Neural cell (in vitro differentiated cells): ENCODE data around the gene SUMO1. TPM values are rescaled to one million over a fixed set of nuclear protein-coding genes. Genes with fewer than 3 reads are reported as not detected.

Experiments used
- H2AFZ ChIP-seq: fragments of 200-600, 300-800 bp; sonication (generic), shearing (Covaris generic); 2 replicates; pipeline ENCODE4 v1.6.0; 2014; ENCODE audit warnings: low read depth, mild to moderate bottlenecking, antibody characterized with exemption, low read length, moderate library complexity
- H3F3A ChIP-seq: fragments of 200-600 bp; shearing (Covaris generic); 2 replicates; pipeline ENCODE4 v1.6.1; 2016; ENCODE audit warnings: mild to moderate bottlenecking, moderate library complexity, mixed read lengths, antibody characterized with exemption, low read length; ENCODE audit not compliant: insufficient read depth, poor library complexity, severe bottlenecking
- H3K27ac ChIP-seq: fragments of 200-600, 300-800 bp; sonication (generic), shearing (Covaris generic); 2 replicates; pipeline ENCODE4 v1.5.1; 2014; ENCODE audit warnings: mild to moderate bottlenecking, low read length, moderate library complexity
- H3K27me3 ChIP-seq: fragments of 300-800, 200-600 bp; sonication (generic), shearing (Covaris generic); 2 replicates; pipeline ENCODE4 v1.6.0; 2014; ENCODE audit warnings: mild to moderate bottlenecking, low read depth, low read length, moderate library complexity; ENCODE audit not compliant: insufficient read depth
- H3K36me3 ChIP-seq: fragments of 300-800, 200-600 bp; sonication (generic), shearing (Covaris generic); 2 replicates; pipeline ENCODE4 v1.5.1; 2014; ENCODE audit warnings: mild to moderate bottlenecking, antibody characterized with exemption, low read length, moderate library complexity; ENCODE audit not compliant: insufficient read depth
- H3K4me2 ChIP-seq: fragments of 300-800, 200-600 bp; sonication (generic), shearing (Covaris generic); 2 replicates; pipeline ENCODE4 v1.6.0; 2014; ENCODE audit warnings: mild to moderate bottlenecking, low read length
- H3K4me3 ChIP-seq: fragments of 300-800, 200-600 bp; sonication (generic), shearing (Covaris generic); 2 replicates; pipeline ENCODE4 v1.5.1; 2014; ENCODE audit warnings: mild to moderate bottlenecking, low read length, moderate library complexity
- H3K79me2 ChIP-seq: fragments of 200-600 bp; shearing (Covaris generic); replicated peaks from 2 replicates; pipeline ENCODE4 v1.6.0; 2014; ENCODE audit warnings: mild to moderate bottlenecking, low read length, moderate library complexity; ENCODE audit not compliant: insufficient read depth
- H3K9ac ChIP-seq: fragments of 300-800, 200-600 bp; sonication (generic), shearing (Covaris generic); 2 replicates; pipeline ENCODE4 v1.6.1; 2016; ENCODE audit warnings: mild to moderate bottlenecking, low read length, mixed read lengths
- H3K9me2 ChIP-seq: fragments of 200-600 bp; shearing (Covaris generic); 2 replicates; pipeline ENCODE4 v1.6.1; 2016; ENCODE audit warnings: mild to moderate bottlenecking, low read length, mixed read lengths; ENCODE audit not compliant: insufficient read depth
- H3K9me3 ChIP-seq: fragments of 200-600, 300-800 bp; sonication (generic), shearing (Covaris generic); 2 replicates; pipeline ENCODE4 v1.6.1; 2016; ENCODE audit warnings: mild to moderate bottlenecking, mixed run types, low read length, moderate library complexity, mixed read lengths
- H4K20me1 ChIP-seq: fragments of 200-600 bp; shearing (Covaris generic); 2 replicates; pipeline ENCODE4 v1.6.1; 2016; ENCODE audit warnings: mild to moderate bottlenecking, mixed run types; ENCODE audit not compliant: insufficient read depth
- CTCF ChIP-seq: fragments of 450-650 bp; IDR thresholded peaks from 2 replicates; pipeline ENCODE4 v1.5.1; 2014; ENCODE audit warnings: antibody characterized with exemption, mild to moderate bottlenecking, moderate library complexity; ENCODE audit not compliant: poor library complexity, severe bottlenecking
- EP300 ChIP-seq: fragments of 450-650 bp; conservative IDR thresholded peaks from 2 replicates; pipeline ENCODE4 v1.6.1; 2014; ENCODE audit warnings: antibody characterized with exemption, mild to moderate bottlenecking, moderate library complexity; ENCODE audit not compliant: poor library complexity, severe bottlenecking
- EZH2 ChIP-seq: fragments of 200-600, 300-800 bp; shearing (Covaris generic), sonication (generic); IDR thresholded peaks from 2 replicates; pipeline ENCODE4 v1.6.1; 2014; ENCODE audit warnings: antibody characterized with exemption, low read length, borderline replicate concordance, mild to moderate bottlenecking; ENCODE audit not compliant: insufficient read depth, poor library complexity, severe bottlenecking
- MXI1 ChIP-seq: fragments of 450-650 bp; conservative IDR thresholded peaks from 2 replicates; pipeline ENCODE4 v1.6.1; 2014; ENCODE audit warnings: antibody characterized with exemption, mild to moderate bottlenecking; ENCODE audit not compliant: poor library complexity, severe bottlenecking
- POLR2AphosphoS5 ChIP-seq: IDR thresholded peaks from 2 replicates; pipeline ENCODE4 v1.6.1; 2012
- RAD21 ChIP-seq: fragments of 450-650 bp; conservative IDR thresholded peaks from 2 replicates; pipeline ENCODE4 v1.6.1; 2014; ENCODE audit warnings: antibody characterized with exemption, mild to moderate bottlenecking, moderate library complexity
- REST ChIP-seq: IDR thresholded peaks from 2 replicates; pipeline ENCODE4 v1.6.1; 2012; ENCODE audit warnings: borderline replicate concordance
- SMC3 ChIP-seq: fragments of 450-650 bp; conservative IDR thresholded peaks from 2 replicates; pipeline ENCODE4 v1.6.1; 2014; ENCODE audit warnings: antibody characterized with exemption, mild to moderate bottlenecking, moderate library complexity; ENCODE audit not compliant: poor library complexity
- TAF1 ChIP-seq: IDR thresholded peaks from 2 replicates; pipeline ENCODE4 v1.6.1; 2012; ENCODE audit warnings: low read depth
- polyA plus RNA-seq: library from polyadenylated mRNA; depleted of rRNA; stranded (reverse); fragments of >200 nt; gene quantifications from 2 replicates; pipeline ENCODE4 v1.2.3, GENCODE V29; 2014

Gene SUMO1
- polyA plus RNA-seq, 1 donor from 2014 or later, result 365 TPM

GRCh38 chr2:202270487-202270886 is 32.1 kb upstream of the SUMO1 start:
- Histone ChIP-seq H3K9ac (no peak overlapping the region), H2AFZ (no peak overlapping the region), H3K4me2 (no peak overlapping the region), H3K36me3 (no peaks in the 10 kb centered on the region), H3K27ac (no peak overlapping the region), H3K27me3 (no peaks in the 10 kb centered on the region), H3F3A (no peaks in the 10 kb centered on the region), H3K4me3 (no peak overlapping the region), H4K20me1 (no peaks in the 10 kb centered on the region), H3K79me2 (peaks cover 87% of the 10 kb centered on the region), H3K9me3 (no peaks in the 10 kb centered on the region), H3K9me2 (no peaks in the 10 kb centered on the region)
- TF ChIP-seq TAF1 (no peak), REST (no peak), MXI1 (no peak), SMC3 (no peak), EP300 (no peak), RAD21 (no peak), POLR2AphosphoS5 (no peak), CTCF (no peak), EZH2 (no peak)

- no peaks in the 10 kb centered on the region for H3K9me2 ChIP-seq
- no peaks in the 10 kb centered on the region for H3F3A ChIP-seq
- H3K36me3 ChIP-seq, result no peaks in the 10 kb centered on the region
- H3K27me3 ChIP-seq, result no peaks in the 10 kb centered on the region
- TF ChIP-seq REST (no peak), CTCF (no peak), SMC3 (no peak), RAD21 (no peak), EP300 (no peak), MXI1 (no peak)
- no peak overlapping the region for H3K4me3 ChIP-seq
- no peak overlapping the region for H3K4me2 ChIP-seq
- no peaks in the 10 kb centered on the region for H3K9me3 ChIP-seq
- no peak overlapping the region for H3K9ac ChIP-seq
- peaks cover 85% of the 10 kb centered on the region for H3K79me2 ChIP-seq
- no peak overlapping the region for H3K27ac ChIP-seq
- H2AFZ ChIP-seq, result no peak overlapping the region
- no peaks in the 10 kb centered on the region for H4K20me1 ChIP-seq
Measured at GRCh38 chr2:202269585-202269984, 31.2 kb upstream of the SUMO1 start.
